ENCODE measurements around the gene LRRC66. TPM values are rescaled to one million over a fixed set of nuclear protein-coding genes. Genes with fewer than 3 reads are reported as not detected.

LRRC66 gene
- polyA plus RNA-seq, 1 donor from 2014 or later, result 0.45 TPM

DNA sequence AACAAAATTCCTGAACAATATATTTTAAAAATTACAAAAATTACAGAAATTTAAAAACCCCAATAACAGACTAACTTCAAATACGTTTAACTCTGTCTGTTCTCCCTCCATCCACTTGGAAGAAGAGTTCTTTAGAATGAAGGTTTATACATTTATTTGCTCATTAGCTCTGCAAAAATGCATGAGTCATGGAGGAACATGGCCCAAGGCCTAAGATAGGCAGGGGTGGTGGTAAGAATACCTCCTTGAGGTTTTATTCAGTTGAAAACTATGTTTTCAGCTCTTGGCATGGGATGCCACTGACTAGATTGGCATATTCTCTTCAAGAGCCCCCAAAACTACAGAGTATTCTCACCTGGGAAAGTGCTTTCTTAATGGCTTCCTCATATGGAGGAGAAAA is 8.8 kb upstream of the LRRC66 start:
- H3K9ac ChIP-seq (ENCODE audit: low read length), result no peak overlapping the region

DNA sequence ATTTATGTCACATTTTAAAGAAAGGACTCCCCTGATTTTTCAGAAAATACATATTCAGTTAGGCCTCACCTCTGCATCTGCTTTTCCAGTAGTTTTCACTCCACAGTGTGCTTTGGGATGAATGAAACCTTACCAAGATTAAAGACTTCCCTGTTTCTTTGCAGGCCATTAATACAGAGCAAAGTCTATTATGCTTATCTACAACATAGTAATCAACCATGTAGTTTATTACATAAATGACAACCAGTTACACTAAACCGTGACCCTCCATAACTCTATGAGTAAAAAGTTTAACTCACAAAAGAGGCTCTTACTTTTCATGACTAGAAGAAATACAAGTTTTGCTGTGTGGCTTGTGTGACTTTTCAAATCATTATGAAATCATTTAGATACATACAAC is 2.3 kb downstream of the LRRC66 start:
- Histone ChIP-seq H3K9me3 (ENCODE audit: low read length) (no peaks in the 10 kb centered on the region), H3K27me3 (ENCODE audit: insufficient read depth, low read depth, low read length) (no peaks in the 10 kb centered on the region), H3K4me3 (ENCODE audit: low read length) (no peak overlapping the region), H3K27ac (ENCODE audit: low read length) (no peak overlapping the region), H3K9ac (ENCODE audit: low read length) (no peak overlapping the region), H4K20me1 (ENCODE audit: insufficient read depth) (no peaks in the 10 kb centered on the region), H3F3A (ENCODE audit: insufficient read depth, low read length, poor library complexity, severe bottlenecking) (no peaks in the 10 kb centered on the region), H3K36me3 (ENCODE audit: insufficient read depth, low read length) (peaks cover 11% of the 10 kb centered on the region), H3K79me2 (replicated peaks; ENCODE audit: insufficient read depth, low read length) (no peaks in the 10 kb centered on the region), H2AFZ (ENCODE audit: low read depth, low read length) (no peak overlapping the region), H3K9me2 (ENCODE audit: insufficient read depth, low read length) (no peaks in the 10 kb centered on the region), H3K4me2 (ENCODE audit: low read length) (no peak overlapping the region)
- TF ChIP-seq EZH2 (IDR thresholded peaks at IDR 0.05; ENCODE audit: borderline replicate concordance, insufficient read depth, low read length, poor library complexity, severe bottlenecking), result no peak
- no peak for TF ChIP-seq SMC3 (conservative IDR thresholded peaks at IDR 0.05; ENCODE audit: poor library complexity)
- TF ChIP-seq, protein P1, sequence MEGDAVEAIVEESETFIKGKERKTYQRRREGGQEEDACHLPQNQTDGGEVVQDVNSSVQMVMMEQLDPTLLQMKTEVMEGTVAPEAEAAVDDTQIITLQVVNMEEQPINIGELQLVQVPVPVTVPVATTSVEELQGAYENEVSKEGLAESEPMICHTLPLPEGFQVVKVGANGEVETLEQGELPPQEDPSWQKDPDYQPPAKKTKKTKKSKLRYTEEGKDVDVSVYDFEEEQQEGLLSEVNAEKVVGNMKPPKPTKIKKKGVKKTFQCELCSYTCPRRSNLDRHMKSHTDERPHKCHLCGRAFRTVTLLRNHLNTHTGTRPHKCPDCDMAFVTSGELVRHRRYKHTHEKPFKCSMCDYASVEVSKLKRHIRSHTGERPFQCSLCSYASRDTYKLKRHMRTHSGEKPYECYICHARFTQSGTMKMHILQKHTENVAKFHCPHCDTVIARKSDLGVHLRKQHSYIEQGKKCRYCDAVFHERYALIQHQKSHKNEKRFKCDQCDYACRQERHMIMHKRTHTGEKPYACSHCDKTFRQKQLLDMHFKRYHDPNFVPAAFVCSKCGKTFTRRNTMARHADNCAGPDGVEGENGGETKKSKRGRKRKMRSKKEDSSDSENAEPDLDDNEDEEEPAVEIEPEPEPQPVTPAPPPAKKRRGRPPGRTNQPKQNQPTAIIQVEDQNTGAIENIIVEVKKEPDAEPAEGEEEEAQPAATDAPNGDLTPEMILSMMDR (IDR thresholded peaks at IDR 0.05; ENCODE audit: poor library complexity, severe bottlenecking), result no peak
- TF ChIP-seq RAD21 (conservative IDR thresholded peaks at IDR 0.05), result no peak
- no peak for TF ChIP-seq EP300 (conservative IDR thresholded peaks at IDR 0.05; ENCODE audit: poor library complexity, severe bottlenecking)
- no peak for TF ChIP-seq TAF1 (IDR thresholded peaks at IDR 0.05; ENCODE audit: low read depth)
- TF ChIP-seq MXI1 (conservative IDR thresholded peaks at IDR 0.05; ENCODE audit: poor library complexity, severe bottlenecking), result no peak
- no peak for TF ChIP-seq POLR2AphosphoS5 (IDR thresholded peaks at IDR 0.05)
- TF ChIP-seq, protein P2, sequence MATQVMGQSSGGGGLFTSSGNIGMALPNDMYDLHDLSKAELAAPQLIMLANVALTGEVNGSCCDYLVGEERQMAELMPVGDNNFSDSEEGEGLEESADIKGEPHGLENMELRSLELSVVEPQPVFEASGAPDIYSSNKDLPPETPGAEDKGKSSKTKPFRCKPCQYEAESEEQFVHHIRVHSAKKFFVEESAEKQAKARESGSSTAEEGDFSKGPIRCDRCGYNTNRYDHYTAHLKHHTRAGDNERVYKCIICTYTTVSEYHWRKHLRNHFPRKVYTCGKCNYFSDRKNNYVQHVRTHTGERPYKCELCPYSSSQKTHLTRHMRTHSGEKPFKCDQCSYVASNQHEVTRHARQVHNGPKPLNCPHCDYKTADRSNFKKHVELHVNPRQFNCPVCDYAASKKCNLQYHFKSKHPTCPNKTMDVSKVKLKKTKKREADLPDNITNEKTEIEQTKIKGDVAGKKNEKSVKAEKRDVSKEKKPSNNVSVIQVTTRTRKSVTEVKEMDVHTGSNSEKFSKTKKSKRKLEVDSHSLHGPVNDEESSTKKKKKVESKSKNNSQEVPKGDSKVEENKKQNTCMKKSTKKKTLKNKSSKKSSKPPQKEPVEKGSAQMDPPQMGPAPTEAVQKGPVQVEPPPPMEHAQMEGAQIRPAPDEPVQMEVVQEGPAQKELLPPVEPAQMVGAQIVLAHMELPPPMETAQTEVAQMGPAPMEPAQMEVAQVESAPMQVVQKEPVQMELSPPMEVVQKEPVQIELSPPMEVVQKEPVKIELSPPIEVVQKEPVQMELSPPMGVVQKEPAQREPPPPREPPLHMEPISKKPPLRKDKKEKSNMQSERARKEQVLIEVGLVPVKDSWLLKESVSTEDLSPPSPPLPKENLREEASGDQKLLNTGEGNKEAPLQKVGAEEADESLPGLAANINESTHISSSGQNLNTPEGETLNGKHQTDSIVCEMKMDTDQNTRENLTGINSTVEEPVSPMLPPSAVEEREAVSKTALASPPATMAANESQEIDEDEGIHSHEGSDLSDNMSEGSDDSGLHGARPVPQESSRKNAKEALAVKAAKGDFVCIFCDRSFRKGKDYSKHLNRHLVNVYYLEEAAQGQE (IDR thresholded peaks at IDR 0.05; ENCODE audit: borderline replicate concordance), result no peak

More for the DNA sequence above, 8.8 kb upstream of the LRRC66 start:
- Histone ChIP-seq H3K27me3 (ENCODE audit: insufficient read depth, low read depth, low read length) (no peaks in the 10 kb centered on the region), H3F3A (ENCODE audit: insufficient read depth, low read length, poor library complexity, severe bottlenecking) (no peaks in the 10 kb centered on the region), H3K4me3 (ENCODE audit: low read length) (no peak overlapping the region), H3K9me3 (ENCODE audit: low read length) (no peaks in the 10 kb centered on the region), H3K36me3 (ENCODE audit: insufficient read depth, low read length) (peaks cover 31% of the 10 kb centered on the region), H3K27ac (ENCODE audit: low read length) (no peak overlapping the region), H3K4me2 (ENCODE audit: low read length) (no peak overlapping the region), H3K9me2 (ENCODE audit: insufficient read depth, low read length) (no peaks in the 10 kb centered on the region), H2AFZ (ENCODE audit: low read depth, low read length) (no peak overlapping the region), H4K20me1 (ENCODE audit: insufficient read depth) (no peaks in the 10 kb centered on the region), H3K79me2 (replicated peaks; ENCODE audit: insufficient read depth, low read length) (no peaks in the 10 kb centered on the region)
- no peak for TF ChIP-seq RAD21 (conservative IDR thresholded peaks at IDR 0.05)
- no peak for TF ChIP-seq MXI1 (conservative IDR thresholded peaks at IDR 0.05; ENCODE audit: poor library complexity, severe bottlenecking)
- TF ChIP-seq TAF1 (IDR thresholded peaks at IDR 0.05; ENCODE audit: low read depth), result no peak
- no peak for TF ChIP-seq EP300 (conservative IDR thresholded peaks at IDR 0.05; ENCODE audit: poor library complexity, severe bottlenecking)
- TF ChIP-seq, protein P2 (IDR thresholded peaks at IDR 0.05; ENCODE audit: borderline replicate concordance), result no peak
- no peak for TF ChIP-seq POLR2AphosphoS5 (IDR thresholded peaks at IDR 0.05)
- no peak for TF ChIP-seq EZH2 (IDR thresholded peaks at IDR 0.05; ENCODE audit: borderline replicate concordance, insufficient read depth, low read length, poor library complexity, severe bottlenecking)
- no peak for TF ChIP-seq SMC3 (conservative IDR thresholded peaks at IDR 0.05; ENCODE audit: poor library complexity)
- TF ChIP-seq, protein P1 (IDR thresholded peaks at IDR 0.05; ENCODE audit: poor library complexity, severe bottlenecking), result no peak
